HG02884 (cell line): ENCODE results near the gene RUSC2.

ENCODE experiments used
- ATAC-seq: cut with Tn5 transposase; IDR thresholded peaks from one replicate; pipeline ENCODE4 v1.9.1; 2021; ENCODE audit warnings: mild to moderate bottlenecking, moderate library complexity; ENCODE audit not compliant: unreplicated experiment

Gene RUSC2, protein sequence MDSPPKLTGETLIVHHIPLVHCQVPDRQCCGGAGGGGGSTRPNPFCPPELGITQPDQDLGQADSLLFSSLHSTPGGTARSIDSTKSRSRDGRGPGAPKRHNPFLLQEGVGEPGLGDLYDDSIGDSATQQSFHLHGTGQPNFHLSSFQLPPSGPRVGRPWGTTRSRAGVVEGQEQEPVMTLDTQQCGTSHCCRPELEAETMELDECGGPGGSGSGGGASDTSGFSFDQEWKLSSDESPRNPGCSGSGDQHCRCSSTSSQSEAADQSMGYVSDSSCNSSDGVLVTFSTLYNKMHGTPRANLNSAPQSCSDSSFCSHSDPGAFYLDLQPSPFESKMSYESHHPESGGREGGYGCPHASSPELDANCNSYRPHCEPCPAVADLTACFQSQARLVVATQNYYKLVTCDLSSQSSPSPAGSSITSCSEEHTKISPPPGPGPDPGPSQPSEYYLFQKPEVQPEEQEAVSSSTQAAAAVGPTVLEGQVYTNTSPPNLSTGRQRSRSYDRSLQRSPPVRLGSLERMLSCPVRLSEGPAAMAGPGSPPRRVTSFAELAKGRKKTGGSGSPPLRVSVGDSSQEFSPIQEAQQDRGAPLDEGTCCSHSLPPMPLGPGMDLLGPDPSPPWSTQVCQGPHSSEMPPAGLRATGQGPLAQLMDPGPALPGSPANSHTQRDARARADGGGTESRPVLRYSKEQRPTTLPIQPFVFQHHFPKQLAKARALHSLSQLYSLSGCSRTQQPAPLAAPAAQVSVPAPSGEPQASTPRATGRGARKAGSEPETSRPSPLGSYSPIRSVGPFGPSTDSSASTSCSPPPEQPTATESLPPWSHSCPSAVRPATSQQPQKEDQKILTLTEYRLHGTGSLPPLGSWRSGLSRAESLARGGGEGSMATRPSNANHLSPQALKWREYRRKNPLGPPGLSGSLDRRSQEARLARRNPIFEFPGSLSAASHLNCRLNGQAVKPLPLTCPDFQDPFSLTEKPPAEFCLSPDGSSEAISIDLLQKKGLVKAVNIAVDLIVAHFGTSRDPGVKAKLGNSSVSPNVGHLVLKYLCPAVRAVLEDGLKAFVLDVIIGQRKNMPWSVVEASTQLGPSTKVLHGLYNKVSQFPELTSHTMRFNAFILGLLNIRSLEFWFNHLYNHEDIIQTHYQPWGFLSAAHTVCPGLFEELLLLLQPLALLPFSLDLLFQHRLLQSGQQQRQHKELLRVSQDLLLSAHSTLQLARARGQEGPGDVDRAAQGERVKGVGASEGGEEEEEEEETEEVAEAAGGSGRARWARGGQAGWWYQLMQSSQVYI (N-terminal part only)

DNA sequence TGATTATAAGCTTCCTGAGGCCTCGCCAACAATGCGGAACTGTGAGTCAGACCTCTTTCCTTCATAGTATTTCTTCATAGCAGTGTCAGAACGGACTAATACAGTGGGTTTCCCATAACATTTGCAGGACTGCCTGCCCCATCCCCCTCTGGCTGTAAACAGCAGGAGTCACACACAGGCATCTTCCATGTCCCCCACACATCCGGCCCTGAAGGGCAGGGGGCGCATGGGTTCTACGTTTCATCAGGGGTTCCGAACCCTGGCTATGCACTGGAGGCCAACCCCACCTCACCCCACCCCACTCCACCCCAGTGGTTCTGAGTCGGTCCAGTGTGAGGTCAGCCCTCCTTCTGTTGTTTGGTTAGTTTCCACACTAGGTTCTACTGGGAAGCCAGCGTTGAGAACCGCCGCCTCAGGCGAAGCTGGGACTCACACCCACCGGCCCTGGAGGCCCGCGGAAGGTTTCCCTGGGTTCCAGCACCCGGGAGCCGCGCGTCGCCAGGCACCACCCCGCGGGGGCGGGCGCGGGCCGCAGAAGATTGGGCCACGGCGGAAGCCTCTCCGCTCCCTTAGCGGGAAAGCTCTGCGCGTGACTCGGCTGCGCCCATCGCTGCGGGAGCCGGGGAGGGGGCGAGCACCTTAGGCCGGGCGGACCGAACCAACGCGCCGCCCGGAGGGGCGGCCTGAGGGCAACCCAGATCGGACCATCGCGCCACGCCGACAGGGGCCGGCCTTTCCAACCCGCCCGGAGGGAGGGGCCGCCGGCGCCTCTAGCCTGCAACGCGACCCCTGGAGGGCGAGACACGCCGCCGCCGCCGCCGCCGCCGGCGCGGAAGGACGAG, at the start of gene RUSC2:
Gene RUSC2 (plus strand): TSS at position 799 of the 842 bp plus-strand sequence. CDS start 56,411 bp downstream, outside the sequence.
- ATAC-seq = no peak

DNA sequence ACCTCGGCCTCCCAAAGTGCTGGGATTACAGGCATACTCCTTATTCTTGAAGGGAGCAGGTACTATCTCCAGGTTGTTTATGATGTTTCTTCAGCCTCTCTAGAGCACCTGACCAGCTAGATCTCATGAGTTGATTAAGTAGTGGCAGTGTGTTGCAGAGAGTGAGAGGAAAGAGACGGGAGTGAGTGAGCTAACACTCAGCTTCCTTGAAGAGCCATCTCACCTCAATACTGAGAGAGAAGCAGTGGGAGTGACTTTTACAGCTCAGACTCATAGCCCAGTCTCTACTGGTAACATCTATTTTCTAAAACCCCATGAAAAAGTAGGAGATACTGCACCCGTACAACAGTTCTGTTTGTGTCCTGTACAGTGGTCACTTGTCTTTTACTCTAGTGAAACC, 43.9 kb upstream of the RUSC2 start:
- ATAC-seq = no peak

DNA sequence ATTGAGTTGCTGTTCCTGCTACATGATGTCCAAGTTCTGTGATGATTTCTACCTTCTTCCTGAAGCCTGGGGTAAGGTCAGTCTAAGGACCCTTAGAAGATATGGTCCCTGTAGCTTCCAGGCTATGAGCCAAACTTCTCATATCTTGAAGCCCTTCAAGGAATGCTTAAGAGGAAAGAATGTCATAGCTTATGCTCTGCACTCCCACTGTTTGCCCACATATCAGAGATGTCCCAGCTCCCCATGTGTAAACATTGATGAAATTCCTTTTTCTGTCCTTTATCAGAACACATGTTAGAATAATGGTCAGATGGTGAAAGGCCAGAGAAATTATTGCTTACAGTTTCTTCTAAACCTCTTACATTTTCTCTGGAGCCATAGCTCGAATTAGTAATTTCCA, 41.4 kb upstream of the RUSC2 start:
- no peak for ATAC-seq

DNA sequence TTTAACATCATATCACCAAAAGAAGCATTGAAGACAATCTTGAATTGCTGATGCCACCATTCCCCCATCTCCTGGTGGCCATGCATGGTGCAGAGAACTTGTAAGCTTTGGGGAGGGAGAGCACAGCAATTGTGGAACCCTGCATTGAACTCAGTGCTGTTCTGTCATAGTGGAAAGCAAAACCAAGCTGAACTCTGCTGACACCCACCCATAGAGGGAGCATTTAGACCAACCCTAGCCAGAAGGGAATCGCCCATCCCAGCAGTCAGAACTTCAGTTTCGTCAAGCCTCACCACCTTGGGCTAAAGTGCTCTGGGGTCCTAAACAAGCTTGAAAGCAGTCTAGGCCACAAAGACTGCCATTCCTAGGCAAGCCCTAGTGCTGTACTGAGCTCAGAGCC, 37.4 kb upstream of the RUSC2 start:
- no peak for ATAC-seq

DNA sequence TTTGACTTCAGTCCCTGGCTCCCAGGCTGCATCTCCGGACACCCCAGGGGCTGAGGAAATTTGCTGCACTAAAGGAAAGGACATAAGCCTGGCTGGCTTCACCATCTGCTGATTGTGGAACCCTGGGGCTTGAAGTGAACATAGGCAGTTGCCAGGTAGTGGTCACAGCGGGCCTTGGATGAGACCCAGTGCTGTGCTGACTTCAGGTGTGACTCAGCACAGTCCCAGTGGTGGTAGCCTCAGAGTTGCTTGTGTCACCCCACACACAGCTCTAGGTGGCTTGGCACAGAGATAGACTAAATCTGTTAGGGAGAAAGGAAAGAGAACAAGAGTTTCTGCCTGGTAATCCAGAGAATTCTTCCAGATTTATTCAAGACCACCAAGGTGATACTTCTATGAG, 36.1 kb upstream of the RUSC2 start:
- ATAC-seq = no peak

DNA sequence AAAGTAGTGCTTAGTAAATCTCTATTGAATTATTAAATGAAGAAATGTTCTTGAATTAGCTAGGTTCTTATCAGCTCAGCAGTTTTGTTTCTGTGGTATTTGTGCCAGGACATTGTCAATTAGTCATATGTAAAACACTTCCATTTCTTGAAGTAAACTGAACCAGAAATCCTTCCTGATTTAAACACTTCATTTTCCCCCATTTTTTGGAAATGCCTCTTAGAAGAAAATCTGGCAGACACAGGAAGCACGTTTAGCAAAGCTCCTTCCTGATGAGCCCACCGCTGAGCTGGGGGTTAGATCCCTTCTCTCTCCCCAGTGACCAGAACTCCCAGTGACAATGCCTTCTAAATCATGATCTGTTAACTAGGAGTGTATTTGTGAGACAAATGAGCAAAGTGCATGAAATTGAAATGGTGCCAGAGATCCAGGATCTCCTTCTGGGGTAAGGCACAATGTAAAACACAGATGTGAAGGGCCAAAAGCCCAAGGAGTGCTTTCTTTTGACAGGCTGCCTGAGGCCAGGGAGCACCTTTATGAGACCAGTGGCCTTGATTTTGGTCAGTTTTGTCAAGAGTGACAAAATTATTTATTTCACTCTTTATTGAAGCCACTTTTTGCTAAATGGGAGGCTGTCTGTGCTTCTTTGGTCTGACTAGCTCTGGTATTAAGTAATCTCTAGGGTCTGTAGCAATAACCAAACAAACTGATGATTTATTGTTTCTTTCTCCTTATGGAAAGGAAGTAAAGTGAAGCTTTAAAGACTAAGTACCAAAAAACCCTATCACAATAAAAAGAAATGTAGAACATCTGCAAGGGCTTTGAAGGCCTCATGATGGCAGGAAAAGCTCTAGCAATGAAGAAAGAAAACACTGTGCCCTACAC, 25.5 kb upstream of the RUSC2 start:
- ATAC-seq = no peak

DNA sequence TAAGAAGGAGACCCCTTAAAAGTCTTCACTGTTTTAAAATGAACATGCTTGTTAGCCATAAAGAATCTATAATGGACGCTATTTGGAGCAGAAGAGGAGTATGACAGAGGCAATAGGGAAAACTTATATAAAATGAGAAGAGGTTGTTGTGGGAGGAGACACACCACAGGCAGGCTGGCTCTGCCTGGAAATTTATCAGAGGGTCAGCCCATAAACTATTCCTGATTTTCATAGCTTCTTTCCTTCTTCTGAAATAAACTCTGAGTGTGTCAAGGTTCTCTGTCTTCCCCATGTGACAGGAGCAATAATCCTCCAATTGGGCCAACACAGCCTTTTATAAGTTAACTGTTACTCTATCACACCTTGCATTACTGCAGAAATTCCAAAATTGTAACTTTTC, 19.6 kb upstream of the RUSC2 start:
- ATAC-seq = no peak

DNA sequence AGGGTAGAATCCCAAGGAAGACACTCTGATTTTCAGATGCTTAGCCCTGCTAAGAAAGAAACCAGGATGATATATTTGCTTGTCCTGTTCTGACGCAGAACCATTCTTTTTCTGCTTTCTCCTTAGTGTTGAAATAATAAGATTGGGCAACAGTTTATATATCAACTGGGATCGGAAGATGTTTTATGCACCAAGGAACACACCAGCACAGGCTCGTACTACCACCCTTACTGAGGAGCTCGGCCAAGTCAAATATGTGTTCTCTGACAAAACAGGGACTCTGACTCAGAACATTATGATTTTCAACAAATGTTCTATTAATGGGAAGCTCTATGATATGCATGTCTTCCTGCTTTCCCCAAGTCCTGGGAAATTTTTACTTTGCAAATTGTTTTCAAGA, 19.0 kb upstream of the RUSC2 start:
- no peak for ATAC-seq

DNA sequence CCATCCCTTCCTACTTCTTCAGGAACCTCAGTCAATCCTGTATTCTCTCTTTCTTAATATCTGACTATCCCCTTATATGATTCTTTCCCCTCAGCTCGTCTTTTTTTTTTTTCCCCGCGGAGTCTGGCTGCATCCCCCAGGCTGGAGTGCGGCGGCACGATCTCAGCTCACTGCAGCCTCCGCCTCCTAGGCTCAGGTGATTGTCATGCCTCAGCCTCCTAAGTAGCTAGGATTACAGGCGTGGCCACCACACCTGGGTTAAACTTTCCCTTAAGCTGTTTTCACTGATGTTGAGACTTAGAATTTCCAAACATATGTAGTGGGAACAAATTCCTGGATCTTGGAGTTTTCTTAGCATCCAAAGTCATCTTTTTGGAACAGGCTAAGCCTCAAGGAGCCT, 13.3 kb upstream of the RUSC2 start:
- no peak for ATAC-seq

DNA sequence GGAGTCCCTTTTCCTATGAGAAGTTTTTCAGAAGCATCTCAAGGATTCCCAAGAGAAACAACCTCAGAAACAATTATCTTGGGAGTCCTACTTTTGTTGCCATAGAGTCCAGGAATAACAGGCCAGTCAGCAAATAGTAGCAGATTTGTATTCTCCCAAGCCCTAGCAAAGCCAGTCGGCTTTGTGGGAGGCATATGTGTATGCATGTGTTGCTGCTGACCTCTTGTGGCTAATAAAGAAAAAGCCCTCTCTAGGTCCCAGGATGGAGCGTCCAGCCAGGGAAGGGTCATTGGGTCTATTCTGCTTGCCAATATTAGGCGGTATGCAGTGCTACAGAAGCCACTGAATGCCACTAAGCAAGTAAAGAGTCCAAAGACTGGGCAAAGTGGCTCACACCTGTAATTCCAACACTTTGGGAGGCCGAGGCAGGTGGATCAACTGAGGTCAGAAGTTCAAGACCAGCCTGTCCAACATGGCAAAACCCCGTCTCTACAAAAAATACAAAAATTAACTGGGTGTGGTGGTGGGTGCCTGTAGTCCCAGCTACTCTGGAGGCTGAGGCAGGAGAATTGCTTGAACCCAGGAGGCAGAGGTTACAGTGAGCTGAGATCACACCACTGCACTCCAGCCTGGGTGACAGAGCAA, 12.6 kb upstream of the RUSC2 start:
- peak; percentile 48 for ATAC-seq

DNA sequence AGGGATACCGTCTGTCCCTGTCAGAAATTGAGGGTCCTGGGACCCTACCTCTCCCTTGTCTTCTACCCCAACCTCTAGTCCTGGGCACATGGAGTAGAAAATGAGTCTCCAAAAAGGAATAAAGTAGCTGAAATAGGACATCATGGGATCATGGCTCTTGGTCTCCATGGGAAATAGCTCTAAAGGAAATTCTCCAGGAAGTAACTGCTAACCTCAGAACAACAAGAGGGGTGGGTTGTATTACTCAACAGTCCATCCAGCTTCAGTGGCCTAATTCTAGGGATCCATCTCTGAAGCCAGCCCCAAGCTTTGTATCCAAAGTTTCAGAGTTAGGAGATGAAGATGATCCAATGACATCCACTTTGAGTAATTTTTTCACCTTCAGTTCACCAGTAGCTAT, 11.0 kb upstream of the RUSC2 start:
- ATAC-seq = no peak

DNA sequence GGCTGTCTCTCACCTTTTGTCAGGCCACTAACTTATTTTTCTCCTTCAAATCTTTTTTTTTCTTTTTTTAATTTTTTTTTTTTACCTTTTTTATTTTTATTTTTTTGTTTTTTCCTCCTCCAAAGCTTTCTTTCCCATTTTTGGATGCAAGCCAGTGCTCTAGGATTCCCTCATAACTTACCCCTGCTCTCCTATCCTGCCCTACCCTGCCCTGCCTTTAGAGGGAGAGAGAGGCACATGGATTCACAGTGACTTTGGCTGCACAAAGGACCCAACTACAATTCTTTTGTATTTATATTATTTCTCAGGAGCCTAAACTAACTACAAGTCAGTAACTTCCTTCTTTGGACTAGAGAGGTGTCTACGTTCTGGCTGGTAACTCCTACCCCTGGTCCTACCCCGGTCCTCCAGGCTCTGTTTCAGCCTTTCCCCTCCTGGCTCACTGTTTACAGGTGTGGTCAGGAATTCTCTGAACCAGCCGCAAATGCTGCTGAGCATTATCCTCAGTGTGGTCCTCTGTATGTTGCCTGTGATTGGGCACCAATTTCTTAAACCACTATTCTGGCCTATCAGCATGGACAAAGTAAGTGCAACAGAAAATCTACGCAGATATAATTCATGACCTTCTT, 8.4 kb upstream of the RUSC2 start:
- ATAC-seq = no peak

DNA sequence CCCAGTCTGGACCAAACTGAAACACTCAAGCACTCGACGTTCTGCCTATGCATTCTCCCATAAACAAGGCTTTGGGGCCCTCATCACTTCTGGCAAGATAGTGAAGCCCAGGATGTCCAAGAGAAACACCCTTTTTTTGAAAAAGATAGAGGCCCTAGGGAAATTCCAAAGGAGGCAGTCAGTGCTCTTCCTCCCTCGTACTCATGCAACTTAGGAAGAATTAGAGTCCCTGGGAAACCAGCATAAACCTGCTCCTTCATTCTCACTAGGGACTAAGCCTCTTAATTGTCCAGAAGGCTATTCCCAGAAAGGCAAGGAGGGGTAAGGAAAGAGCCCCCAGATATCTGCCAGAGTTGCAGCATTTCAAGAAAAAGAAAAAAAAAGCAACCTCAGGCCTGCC, 7.8 kb upstream of the RUSC2 start:
- no peak for ATAC-seq

DNA sequence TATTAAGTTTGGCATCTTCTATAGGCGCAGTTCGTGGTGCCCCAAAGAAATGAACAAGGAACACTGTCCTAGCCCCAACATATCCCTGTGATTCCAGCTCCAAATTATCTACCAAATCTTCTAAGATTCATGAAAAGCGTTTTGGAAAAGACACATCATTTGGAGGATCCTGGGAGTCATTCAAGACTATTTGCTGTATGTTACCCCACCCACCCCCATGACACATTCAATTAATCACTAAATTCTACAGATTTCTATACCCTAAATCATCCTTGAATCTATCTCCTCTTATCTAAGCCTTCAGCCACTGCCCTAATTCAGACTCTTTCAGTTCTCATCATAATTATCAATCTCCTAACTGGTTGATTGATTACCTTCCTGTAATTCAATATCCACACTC, 5.5 kb upstream of the RUSC2 start:
- no peak for ATAC-seq

DNA sequence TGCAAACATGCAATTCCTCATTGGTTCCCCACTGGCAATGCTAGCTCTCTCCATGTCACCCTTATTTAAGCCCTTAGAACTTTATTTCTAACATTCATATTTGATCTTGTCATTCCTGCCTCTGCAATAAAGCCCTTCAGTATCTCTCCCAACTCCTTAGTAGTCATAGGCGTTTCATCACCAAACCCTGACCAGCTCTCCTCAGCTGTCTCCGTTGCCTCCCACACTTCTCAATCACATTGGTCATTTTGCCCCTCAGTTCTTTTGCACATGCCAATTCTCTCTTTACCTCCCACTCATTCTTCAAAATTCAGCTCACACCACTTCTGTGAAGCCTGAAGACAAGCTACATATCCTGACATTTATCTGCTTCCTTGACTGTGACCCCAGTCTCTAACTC, 2.8 kb upstream of the RUSC2 start:
- ATAC-seq = no peak

DNA sequence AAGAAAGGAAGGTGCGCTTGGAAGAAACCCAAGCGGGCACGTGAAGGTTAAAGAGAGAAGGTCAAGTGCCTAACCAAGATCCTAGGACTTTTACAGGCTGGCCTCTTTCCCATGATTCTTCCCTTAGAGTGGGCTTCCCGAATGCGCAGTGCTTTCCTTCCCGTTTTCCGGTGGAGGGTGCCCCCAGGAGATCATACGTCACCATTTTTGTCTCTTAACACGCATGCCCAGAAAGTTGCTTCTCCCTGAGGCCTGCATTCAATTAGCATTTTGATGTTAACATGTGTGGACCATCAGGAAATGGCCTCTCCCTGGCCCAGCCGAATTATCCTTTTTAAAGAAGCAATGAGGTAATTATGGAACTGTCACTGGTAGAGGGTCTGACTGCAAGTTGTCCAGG, 1.9 kb upstream of the RUSC2 start:
- no peak for ATAC-seq

DNA sequence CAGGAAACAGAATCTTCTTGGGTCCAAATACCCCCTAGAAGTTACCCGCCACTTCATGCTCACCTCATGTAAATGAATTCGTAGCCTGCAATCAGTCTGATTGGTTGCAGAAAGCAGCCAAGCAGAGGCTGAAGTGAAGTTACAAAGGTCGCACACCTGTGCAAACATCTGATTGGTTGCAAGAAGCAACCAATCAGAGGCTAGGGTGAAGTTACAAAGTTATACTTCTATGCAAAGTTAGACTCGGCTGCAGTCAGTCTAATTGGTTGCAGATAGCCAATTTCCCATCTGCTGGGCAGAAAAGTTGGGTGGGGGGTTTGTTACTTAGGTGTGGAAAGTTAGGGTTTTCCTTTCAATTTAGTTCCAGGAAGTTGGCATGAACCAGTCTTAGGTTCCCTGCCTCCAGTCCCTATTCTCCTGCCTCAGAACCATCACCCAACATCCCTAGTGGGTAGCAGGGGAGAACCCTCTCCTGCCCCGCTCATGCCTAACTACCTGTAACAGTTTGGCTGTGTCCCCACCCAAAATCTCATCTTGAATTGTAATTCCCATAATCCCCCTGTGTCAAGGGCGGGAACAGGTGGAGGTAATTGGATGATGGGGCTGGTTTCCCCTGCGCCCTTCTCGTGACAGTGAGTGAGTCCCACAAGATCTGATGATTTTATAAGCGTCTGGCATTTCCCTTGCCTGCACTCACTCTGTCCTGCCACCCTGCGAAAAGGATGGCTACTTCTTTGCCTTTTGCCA, 1.2 kb upstream of the RUSC2 start:
- no peak for ATAC-seq
